Measurements from ENCODE around the gene ZNF627. TPM values are rescaled to one million over a fixed set of nuclear protein-coding genes. Genes with fewer than 3 reads are reported as not detected.
"Not testable (repeated sequence)": the region's sequence is repeated elsewhere in the genome, so short reads cannot be mapped to it uniquely, and the experiment has no call there.

ZNF627 gene
- total RNA-seq, 1 experiment from 2014 or later: 22.6 TPM

GRCh38 chr19:11624069-11624463 is 26.8 kb downstream of the ZNF627 start:
- DNase-seq (ENCODE audit: low read depth): peak; percentile 75

DNA sequence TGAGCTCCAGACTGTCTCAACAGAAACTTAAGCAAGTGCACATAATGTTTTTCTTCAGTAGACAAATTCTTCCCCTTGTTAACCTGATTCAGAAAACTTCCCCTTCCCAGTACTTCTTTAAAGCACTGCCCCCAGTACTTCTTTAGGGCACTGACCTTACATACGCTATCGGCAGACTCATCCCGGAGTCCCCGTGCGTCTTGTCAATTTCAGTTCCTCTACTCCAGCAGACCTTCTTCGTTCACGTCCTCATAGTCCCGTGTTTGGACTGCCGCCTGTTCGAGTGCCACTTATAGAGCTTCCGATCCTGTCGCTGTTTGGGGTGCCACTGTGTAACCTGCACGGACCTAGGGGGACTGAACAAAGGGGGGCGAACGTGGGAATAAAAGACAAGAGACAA is 29.0 kb downstream of the ZNF627 start:
- no peak for DNase-seq (ENCODE audit: low read depth)

DNA sequence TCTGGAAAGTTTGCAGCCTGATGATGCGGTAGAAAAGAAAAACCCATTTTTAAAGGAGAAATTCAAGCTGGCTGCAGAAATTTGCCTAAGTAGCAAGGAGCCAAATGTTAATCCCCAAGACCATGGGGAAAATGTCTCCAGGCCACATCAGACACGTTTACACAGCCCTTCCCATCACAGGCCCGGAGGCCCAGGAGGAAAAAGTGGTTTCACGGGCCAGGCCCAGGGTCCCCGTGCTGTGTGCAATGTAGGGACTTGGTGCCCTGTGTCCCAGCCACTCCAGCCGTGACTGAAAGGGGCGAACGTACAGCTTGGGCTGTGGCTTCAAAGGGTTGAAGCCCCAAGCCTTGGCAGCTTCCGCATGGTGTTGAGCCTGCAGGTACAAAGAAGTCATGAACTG is 35.9 kb downstream of the ZNF627 start:
- no peak for DNase-seq (ENCODE audit: low read depth)

DNA sequence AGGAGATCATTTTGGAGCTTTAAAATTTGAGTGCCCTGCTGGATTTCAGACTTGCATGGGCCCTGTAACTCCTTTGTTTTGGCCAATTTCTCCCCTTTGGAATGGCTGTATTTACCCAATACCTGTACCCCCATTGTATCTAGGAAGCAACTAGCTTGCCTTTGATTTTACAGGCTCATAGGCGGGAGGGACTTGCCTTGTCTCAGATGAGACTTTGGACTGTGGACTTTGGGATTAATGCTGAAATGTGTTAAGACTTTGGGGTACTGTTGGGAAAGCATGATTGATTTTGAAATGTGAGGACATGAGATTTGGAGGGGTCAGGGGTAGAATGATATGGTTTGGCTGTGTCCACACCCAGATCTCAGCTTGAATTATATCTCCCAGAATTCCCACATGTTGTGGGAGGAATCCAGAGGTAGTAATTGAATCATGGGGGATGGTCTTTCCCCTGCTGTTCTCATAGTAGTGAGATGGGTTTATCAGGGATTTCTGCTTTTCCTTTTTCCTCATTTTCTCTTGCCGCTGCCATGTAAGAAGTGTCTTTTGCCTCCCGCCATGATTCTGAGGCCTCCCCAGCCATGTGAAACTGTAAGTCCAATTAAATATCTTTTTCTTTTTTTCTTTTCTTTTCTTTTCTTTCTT is 36.9 kb downstream of the ZNF627 start:
- not testable (repeated sequence) for DNase-seq (ENCODE audit: low read depth)

DNA sequence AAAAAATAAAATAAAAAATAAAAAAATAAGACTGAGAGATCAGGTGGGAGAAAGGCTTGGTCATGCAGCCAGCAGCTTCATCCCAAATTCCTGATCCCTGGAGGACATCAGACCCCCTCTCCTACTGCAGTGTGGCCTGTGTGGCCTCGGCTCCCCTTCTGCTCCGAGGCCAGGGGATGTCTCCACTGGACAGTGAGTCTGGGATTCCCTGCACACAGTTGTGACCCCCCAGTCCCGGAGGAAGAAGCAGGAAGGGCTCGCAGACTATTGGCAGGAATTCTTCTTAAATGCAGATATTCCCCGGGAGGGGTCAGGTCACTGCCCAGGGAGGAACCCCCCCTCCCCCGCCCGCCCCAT is 41.9 kb downstream of the ZNF627 start:
- no peak for DNase-seq (ENCODE audit: low read depth)

GRCh38 chr19:11639602-11640471 is 42.6 kb downstream of the ZNF627 start:
- peak; percentile 96 for DNase-seq (ENCODE audit: low read depth)

GRCh38 chr19:11641244-11641643 is 44.0 kb downstream of the ZNF627 start:
- DNase-seq (ENCODE audit: low read depth): no peak

DNA sequence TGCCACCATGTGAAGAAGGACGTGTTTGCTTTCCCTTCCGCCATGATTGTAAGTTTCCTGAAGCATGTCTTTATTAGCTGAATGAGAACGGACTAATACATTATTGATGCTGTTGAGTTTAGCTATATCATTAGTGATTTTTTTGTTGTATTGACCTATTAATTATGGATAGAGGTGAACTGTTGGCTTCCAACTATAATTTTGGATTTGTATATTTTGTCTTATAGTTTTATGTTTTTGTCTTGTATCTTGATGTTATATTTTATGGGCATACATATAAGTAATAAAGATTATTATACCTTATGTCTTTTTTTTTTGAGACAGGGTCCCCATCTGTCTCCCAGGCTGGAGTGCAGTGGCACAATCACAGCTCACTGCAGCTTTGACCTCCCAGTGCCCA is 45.6 kb downstream of the ZNF627 start:
- DNase-seq (ENCODE audit: low read depth): no peak

DNA sequence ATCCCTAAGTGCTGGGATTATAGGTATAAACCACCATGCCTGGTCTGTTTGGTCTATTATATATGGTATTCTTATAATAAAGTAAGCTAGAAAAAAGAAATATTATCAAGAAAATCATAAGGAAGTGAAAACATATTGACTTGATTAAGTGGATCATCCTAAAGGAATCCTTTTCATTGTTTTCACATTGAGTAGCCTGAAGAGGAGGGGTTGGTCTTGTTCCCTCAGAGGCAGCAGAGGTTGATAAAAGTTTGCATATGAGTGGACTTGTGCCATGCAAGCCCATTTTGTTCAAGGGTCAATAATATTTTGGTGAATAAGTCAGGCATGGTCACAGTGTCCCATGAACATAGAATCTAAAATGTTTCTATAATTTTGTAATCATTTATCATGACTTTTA is 52.7 kb downstream of the ZNF627 start:
- DNase-seq (ENCODE audit: low read depth): no peak

DNA sequence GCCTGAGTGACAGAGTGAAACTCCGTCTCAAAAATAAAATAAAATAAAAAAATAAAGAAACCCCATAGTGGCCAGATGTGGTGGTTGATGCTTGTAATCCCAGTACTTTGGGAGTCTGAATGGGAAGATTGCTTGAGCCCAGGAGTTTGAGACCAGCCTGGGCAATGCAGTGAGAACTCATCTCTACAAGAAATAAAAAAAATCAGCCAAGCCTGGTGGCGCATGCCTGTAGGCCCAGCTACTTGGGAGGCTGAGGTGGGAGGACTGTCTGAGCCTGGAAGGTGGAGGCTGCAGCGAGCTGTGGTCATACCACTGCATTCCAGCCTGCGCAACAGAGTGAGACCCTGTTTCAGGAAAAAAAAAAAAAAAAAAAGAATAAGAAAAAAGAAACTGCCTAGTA is 53.8 kb downstream of the ZNF627 start:
- DNase-seq (ENCODE audit: low read depth): no peak

DNA sequence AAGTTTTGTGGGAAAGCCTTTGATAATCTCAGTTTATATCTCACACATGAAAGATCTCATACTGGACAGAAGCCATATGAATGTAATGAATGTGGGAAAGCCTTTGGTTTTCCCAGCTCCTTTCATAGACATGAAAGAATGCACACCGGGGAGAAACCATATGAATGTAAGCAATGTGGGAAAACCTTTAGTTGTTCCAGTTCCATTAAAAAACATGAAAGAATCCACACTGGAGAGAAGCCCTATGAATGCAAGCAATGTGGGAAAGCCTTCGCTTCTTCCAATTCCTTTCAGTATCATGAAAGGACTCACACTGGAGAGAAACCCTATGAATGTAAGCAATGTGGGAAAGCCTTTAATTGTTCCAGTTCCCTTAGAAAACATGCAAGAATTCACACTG is 54.8 kb downstream of the ZNF627 start:
- no peak for DNase-seq (ENCODE audit: low read depth)

DNA sequence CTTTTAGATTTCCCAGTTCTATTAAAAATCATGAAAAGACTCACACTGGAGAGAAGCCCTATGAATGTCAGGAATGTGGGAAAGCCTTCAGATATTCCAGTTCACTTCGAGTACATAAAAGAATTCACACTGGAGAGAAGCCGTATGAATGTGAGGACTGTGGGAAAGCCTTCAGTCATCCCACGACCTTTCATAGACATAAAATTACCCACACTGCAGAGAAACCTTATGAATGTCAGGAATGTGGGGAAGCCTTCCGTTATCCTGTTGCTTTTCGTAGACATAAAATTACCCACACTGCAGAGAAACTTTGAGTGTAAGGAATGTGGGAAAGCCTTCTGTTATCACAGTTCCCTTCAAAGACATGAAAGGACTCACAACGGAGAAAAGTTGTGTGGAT is 55.2 kb downstream of the ZNF627 start:
- DNase-seq (ENCODE audit: low read depth): peak; percentile 7

DNA sequence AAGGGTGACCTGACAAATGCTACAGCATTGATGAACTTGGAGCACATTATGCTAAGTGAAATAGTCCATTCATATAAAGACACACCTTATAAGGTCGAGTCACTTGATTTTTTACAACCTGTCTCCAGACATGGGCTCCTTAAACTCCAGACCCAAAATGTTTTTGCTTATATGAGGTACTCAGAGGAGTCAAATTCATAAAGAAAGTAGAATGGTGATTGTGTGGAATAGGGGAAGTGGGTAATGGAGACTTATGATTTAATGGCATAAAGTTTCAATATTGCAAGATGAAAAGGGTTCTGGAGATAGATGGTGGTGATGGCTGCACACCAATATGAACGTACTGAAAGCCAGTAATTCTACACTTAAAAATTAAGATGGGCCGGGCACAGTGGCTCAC is 59.3 kb downstream of the ZNF627 start:
- no peak for DNase-seq (ENCODE audit: low read depth)

DNA sequence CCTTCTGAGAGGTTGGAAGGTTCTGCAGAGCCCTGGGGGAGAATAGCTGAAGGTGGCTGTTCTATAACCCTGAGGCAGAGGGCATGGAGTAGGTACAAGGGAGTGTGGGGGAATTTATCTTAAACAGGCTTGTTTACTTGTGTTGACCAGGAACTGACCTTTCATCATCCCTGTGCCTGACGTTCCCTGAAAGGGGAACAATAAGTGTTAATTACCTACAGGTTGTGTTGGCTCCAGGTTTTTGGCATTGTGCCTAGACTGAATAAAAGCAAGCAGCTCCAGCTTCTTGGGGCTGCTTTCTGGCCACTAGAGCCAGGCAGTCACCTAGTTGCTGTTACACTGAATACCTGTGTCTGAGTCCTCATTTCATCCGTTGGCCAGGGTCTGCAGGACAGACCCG is 60.0 kb downstream of the ZNF627 start:
- DNase-seq (ENCODE audit: low read depth): peak; percentile 10

DNA sequence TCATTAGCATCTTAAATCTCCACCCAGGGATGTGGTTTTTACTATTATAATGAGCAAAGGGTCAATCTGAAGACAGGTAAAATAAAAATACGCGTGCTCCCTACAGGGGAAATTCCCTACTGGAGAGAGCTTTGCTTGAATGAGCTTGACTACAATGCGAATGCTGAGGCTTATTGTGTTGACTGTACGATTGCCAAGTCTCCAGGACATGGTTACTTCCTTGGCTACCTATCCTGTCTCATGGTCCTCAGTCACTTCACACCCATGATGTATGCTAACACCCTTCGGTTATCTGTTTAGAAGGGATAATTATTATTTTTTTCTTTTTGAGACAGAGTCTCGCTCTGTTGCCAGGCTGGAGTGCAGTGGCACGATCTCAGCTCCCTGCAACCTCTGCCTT is 61.7 kb downstream of the ZNF627 start:
- no peak for DNase-seq (ENCODE audit: low read depth)

DNA sequence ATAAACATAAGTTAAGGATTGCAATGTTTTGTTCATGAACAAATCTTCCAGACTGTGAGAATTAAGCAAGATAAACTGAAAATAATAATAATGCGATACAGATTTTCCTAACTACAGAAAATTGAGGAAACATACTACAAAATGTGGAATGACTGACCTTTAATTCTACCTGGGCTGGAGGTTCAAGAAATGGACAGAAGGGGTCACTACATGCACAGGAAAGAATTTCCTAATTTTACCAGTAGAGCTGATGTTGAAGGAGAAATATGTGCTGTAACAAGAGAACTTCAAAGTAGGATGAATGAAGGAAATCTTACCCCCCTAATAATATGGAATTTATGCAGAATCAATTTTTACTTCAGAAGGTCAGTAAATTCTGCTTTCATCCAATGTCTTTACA is 62.3 kb downstream of the ZNF627 start:
- peak; percentile 9 for DNase-seq (ENCODE audit: low read depth)

DNA sequence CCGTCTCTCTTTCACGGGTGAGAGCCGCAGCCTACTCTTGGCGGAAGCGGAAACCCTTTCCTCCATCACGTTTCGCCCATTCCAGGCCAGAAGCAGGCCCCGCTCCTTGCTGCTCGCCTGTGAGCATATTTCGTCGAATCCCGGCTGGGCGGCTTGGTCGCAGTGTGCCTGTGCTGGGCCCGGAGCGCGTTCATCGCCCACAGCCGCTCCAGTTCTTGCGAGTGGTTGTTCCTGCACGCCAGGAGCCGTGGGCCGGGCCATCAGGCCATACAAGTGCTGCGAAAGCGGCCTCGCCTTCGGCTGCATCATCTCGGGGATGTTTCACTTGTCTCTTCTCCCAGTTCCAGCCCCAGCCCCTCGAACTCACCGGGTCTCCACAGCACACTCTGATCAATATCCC is 65.0 kb downstream of the ZNF627 start:
- DNase-seq (ENCODE audit: low read depth): no peak

DNA sequence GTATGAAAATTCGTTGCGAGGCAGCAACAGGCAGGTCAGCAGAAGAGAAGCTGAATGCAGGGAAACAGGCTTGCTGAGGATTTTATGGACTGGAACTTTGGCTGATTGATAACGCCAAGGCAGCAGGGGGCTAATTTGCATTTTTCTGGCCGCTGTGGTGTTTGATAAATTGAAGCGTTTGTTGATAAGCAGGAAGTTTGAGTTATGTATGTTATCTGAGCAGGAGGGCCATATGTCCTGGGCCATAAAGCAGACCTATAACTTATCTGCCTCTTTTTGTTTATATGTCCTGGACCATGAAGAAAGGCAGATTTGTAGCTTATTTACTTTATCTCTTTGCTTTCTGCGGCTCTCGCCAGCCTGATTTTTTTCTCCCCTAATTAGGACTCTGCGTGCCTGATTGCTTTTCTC is 65.9 kb downstream of the ZNF627 start:
- DNase-seq (ENCODE audit: low read depth): no peak

Other genes with a start within 250 kb of the ZNF627 start
- 27.9 and 31.6 TPM in 2 replicates for gene PLPPR2, start 242.1 kb upstream of the ZNF627 start, total RNA-seq (2014; rRNA removed; shearing (Covaris generic))
- gene SWSAP1, start 222.8 kb upstream of the ZNF627 start, total RNA-seq (2014; rRNA removed; shearing (Covaris generic)): 2.4 and 2.7 TPM in 2 replicates
- gene EPOR, start 213.2 kb upstream of the ZNF627 start, total RNA-seq (2014; rRNA removed; shearing (Covaris generic)): 10.5 and 10.7 TPM in 2 replicates
- gene RGL3, start 178.2 kb upstream of the ZNF627 start, total RNA-seq (2014; rRNA removed; shearing (Covaris generic)): 2.5 and 3.7 TPM in 2 replicates
- 0.32 and 0.54 TPM in 2 replicates for gene ODAD3, start 162.4 kb upstream of the ZNF627 start, total RNA-seq (2014; rRNA removed; shearing (Covaris generic))
- gene PRKCSH, start 161.8 kb upstream of the ZNF627 start, total RNA-seq (2014; rRNA removed; shearing (Covaris generic)): 65.9 and 132 TPM in 2 replicates
- gene ELAVL3, start 116.4 kb upstream of the ZNF627 start, total RNA-seq (2014; rRNA removed; shearing (Covaris generic)): not detected in 2 replicates
- gene ZNF653, start 91.6 kb upstream of the ZNF627 start, total RNA-seq (2014; rRNA removed; shearing (Covaris generic)): 5.2 and 21.1 TPM in 2 replicates
- gene ECSIT, start 68.3 kb upstream of the ZNF627 start, total RNA-seq (2014; rRNA removed; shearing (Covaris generic)): 29.5 and 43.3 TPM in 2 replicates
- 30.5 and 31.4 TPM in 2 replicates for gene CNN1, start 58.6 kb upstream of the ZNF627 start, total RNA-seq (2014; rRNA removed; shearing (Covaris generic))
- 84.6 and 136 TPM in 2 replicates for gene ELOF1, start 38.3 kb upstream of the ZNF627 start, total RNA-seq (2014; rRNA removed; shearing (Covaris generic))
- gene ACP5, start 19.8 kb upstream of the ZNF627 start, total RNA-seq (2014; rRNA removed; shearing (Covaris generic)): 0.39 and 0.76 TPM in 2 replicates
- 10.1 and 17.0 TPM in 2 replicates for gene ZNF823, start 141.5 kb downstream of the ZNF627 start, total RNA-seq (2014; rRNA removed; shearing (Covaris generic))
- gene ZNF441, start 169.5 kb downstream of the ZNF627 start, total RNA-seq (2014; rRNA removed; shearing (Covaris generic)): 3.9 and 4.8 TPM in 2 replicates
- 0.39 and 0.64 TPM in 2 replicates for gene ZNF491, start 201.0 kb downstream of the ZNF627 start, total RNA-seq (2014; rRNA removed; shearing (Covaris generic))
- 4.6 and 6.8 TPM in 2 replicates for gene ZNF440, start 216.8 kb downstream of the ZNF627 start, total RNA-seq (2014; rRNA removed; shearing (Covaris generic))

Measured in M059J (cell line).